ENCODE data around the gene RASGEF1C. TPM values are rescaled to one million over a fixed set of nuclear protein-coding genes. Genes with fewer than 3 reads are reported as not detected.

The RASGEF1C gene
- total RNA-seq, 1 donor from 2014 or later, result 0.49 TPM

- DNase-seq (ENCODE audit: missing footprints) (no peak), ATAC-seq (peak; percentile 62)
- intact Hi-C loops (cut with DNase I), result no loop called here
These were observed 38.8 kb downstream of the RASGEF1C start for GRCh38 chr5:180170106-180170809.

- ATAC-seq (no peak), DNase-seq (ENCODE audit: missing footprints) (no peak)
- intact Hi-C loops (cut with DNase I), result no loop called here
These were observed 39.5 kb downstream of the RASGEF1C start for GRCh38 chr5:180169248-180170105.

- ATAC-seq (no peak), DNase-seq (ENCODE audit: missing footprints) (no peak)
- intact Hi-C loops (cut with DNase I), result no loop called here
These were observed 40.3 kb downstream of the RASGEF1C start for GRCh38 chr5:180168758-180169157.

GRCh38 chr5:180166176-180166575 is 42.8 kb downstream of the RASGEF1C start:
- ATAC-seq (peak; percentile 61), DNase-seq (ENCODE audit: missing footprints) (no peak)
- intact Hi-C loops (cut with DNase I), result no loop called here

GRCh38 chr5:180162304-180162661 is 46.7 kb downstream of the RASGEF1C start:
- DNase-seq (ENCODE audit: missing footprints) (peak; percentile 40), ATAC-seq (no peak)
- intact Hi-C loops (cut with DNase I), result no loop called here

- intact Hi-C loops (cut with DNase I), result no loop called here
- DNase-seq (ENCODE audit: missing footprints), result peak; percentile 48
- peak; percentile 65 for ATAC-seq
These were observed 47.3 kb downstream of the RASGEF1C start for GRCh38 chr5:180161420-180162303.

- peak; percentile 73 for DNase-seq (ENCODE audit: missing footprints)
- intact Hi-C loops (cut with DNase I), result no loop called here
- ATAC-seq, result peak; percentile 80
These were observed 48.2 kb downstream of the RASGEF1C start for GRCh38 chr5:180160789-180161188.

GRCh38 chr5:180160215-180160614 is 48.8 kb downstream of the RASGEF1C start:
- no peak for DNase-seq (ENCODE audit: missing footprints)
- ATAC-seq, result no peak
- intact Hi-C loops (cut with DNase I), result no loop called here

GRCh38 chr5:180159756-180160155 is 49.3 kb downstream of the RASGEF1C start:
- intact Hi-C loops (cut with DNase I), result no loop called here
- DNase-seq (ENCODE audit: missing footprints) (no peak), ATAC-seq (no peak)

- DNase-seq (ENCODE audit: missing footprints), result no peak
- intact Hi-C loops (cut with DNase I), result no loop called here
- no peak for ATAC-seq
These were observed 51.1 kb downstream of the RASGEF1C start for GRCh38 chr5:180157866-180158265.

GRCh38 chr5:180156141-180156540 is 52.9 kb downstream of the RASGEF1C start:
- DNase-seq (ENCODE audit: missing footprints) (peak; percentile 9), ATAC-seq (no peak)
- intact Hi-C loops (cut with DNase I), result no loop called here

- DNase-seq (ENCODE audit: missing footprints) (no peak), ATAC-seq (peak; percentile 67)
- intact Hi-C loops (cut with DNase I), result no loop called here
These were observed 53.6 kb downstream of the RASGEF1C start for GRCh38 chr5:180155365-180155926.

- DNase-seq (ENCODE audit: missing footprints), result no peak
- intact Hi-C loops (cut with DNase I), result no loop called here
- no peak for ATAC-seq
These were observed 54.1 kb downstream of the RASGEF1C start for GRCh38 chr5:180154821-180155364.

- no peak for DNase-seq (ENCODE audit: missing footprints)
- intact Hi-C loops (cut with DNase I), result no loop called here
- ATAC-seq, result no peak
These were observed 55.0 kb downstream of the RASGEF1C start for GRCh38 chr5:180153991-180154390.

GRCh38 chr5:180153099-180153498 is 55.9 kb downstream of the RASGEF1C start:
- intact Hi-C loops (cut with DNase I), result no loop called here
- ATAC-seq (no peak), DNase-seq (ENCODE audit: missing footprints) (no peak)

- intact Hi-C loops (cut with DNase I), result no loop called here
- DNase-seq (ENCODE audit: missing footprints) (no peak), ATAC-seq (no peak)
These were observed 65.2 kb downstream of the RASGEF1C start for GRCh38 chr5:180143656-180144364.

GRCh38 chr5:180142824-180143610 is 66.0 kb downstream of the RASGEF1C start:
- DNase-seq (ENCODE audit: missing footprints) (no peak), ATAC-seq (no peak)
- intact Hi-C loops (cut with DNase I), result no loop called here
